Measurements from ENCODE around the gene SLC16A1.

The SLC16A1 gene

DNA sequence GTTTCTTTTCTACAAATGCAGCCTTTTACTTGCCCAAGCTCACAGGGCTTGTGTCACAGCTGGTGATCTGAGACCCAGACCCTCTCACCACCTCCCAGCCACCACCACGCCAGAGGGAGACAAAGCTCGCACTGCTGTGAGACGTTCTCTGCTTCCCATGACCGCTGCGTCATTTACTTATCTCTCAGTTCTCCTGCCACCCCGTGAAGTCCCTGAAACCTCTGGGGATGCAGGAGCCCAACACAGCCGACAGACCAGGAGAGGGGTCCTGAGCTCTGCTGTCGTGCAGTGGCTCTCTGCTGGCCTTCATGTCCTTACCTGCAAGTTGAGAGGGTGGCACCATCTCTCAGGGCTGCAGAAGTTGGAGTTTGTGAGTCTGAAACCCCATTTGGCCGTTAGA, 77.7 kb downstream of the SLC16A1 start:
- no peak for DNase-seq

DNA sequence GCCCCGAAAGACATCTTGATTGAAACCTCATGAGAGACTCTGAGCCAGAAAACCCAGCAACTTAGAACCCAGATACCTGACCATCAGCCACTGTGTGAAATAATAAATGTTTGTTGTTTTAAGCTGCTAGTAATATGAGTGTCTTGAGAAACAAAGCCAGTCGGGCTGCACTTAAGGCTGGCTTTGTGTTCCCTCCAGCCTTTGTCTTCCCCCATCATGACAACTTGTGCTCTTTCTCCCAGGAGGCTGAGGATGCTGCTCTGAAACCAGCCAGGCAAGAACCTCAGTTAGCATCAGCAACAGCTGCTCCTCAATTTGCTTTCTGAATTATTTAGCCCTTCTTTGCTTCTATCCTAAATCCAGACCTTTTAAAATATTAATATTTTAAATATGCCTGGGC, 78.2 kb downstream of the SLC16A1 start:
- no peak for DNase-seq

DNA sequence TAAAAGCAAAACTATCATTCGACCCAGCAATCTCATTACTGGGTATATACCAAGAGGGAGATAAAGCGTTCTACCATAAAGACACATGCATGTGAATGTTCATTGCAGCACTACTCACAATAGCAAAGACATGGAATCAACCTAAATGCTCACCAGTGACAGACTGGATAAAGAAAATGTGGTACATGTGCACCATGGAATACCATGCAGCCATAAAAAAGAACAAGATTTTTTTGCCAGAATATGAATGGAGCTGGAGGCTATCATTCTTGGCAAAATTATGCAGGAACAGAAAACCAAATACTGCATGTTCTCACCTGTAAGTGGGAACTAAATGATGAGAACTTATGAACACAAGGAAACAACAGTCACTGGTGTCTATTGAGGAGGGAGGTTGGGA, 79.7 kb downstream of the SLC16A1 start:
- DNase-seq: no peak

DNA sequence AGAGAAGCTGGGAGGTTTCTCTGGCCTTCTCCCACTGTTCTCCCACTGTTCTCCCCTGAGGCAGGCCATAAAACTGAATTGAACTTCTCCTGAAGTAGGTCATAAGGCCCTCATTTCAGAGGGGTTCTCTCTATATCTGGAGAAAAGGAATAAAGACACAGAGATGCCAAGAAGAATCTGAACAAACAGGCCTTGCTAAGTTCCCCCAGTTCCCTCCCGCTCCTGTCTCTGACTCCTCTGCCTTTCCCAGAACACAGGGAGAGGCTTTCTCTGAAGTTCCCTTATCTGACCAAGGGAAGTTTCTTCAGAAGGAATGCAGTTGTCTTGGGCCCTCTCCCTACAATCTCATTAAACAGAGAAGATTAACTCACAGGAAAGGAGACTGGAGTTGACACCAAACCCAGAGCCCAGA, 83.4 kb downstream of the SLC16A1 start:
- DNase-seq: no peak

DNA sequence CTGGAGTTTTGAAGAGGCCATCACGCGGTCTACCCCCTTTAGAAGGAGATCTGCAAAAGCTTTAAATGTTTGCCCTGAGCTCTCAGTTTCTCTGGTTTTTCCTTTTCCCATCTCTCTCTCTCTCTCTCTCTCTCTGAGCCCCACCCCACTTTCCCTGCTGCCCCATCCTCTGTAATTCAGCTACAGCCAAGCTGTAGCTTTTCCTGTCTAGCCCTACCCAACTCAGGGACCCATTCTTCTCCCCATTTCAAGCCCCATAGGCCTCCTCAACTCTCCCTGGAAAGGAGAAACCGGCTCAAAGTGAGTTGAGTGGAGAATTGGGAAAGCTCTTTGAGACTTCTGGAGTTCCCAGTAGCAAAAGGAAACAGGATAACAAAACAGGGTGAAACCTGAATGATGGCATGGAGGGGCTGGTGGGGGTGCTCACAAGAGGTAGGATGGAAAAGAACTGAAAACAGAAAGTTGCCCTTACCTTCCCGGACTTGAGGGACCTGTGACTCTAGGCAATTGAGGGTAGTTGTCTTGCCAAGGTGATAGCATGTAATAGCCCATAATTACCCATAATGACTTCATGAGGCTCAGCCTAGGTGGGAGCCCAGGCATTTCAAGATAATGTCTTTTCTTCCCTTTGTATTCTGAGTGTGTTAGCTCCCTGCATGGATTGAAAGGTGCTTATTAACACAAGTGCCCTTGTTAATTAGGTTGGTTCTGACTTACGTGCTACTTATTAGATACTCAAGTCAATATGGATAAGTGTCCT, 84.9 kb downstream of the SLC16A1 start:
- DNase-seq: no peak

DNA sequence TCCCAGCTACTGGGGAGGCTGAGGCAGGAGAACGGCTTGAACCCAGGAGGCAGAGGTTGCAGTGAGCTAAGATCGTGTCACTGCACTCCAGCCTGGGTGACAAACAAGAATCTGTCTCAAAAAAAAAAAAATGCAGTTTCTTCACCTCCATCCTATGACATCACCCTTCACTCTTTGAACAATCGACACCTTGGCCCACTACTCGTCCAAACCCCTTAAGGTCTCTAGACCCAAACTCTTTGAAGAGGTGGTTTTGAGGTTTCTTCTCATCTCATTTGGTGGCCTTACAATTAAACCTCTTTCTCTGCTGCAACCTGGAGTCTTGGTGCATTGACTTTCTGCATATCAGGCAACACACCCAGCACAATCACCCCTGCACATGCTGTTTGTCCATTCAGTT, 86.1 kb downstream of the SLC16A1 start:
- DNase-seq: no peak

DNA sequence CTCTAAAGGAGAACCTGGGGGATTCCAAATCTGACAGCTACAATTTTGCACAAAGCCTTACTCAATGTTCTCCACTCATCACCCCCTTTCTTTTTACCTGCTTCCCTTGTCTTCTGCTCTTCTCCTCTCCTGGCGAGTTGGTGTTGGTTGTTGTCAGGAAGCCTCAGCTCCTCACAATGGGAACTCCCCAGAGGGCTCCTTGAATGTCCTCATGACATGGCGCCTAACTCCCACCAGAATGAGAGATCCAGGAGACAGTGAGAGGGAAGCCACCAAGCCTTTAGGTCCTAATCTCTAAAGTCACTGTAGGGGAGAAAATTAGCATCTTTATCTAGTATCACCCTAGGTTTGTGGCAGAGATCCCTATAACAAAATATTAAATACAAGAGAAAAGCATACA, 87.8 kb downstream of the SLC16A1 start:
- DNase-seq: no peak

DNA sequence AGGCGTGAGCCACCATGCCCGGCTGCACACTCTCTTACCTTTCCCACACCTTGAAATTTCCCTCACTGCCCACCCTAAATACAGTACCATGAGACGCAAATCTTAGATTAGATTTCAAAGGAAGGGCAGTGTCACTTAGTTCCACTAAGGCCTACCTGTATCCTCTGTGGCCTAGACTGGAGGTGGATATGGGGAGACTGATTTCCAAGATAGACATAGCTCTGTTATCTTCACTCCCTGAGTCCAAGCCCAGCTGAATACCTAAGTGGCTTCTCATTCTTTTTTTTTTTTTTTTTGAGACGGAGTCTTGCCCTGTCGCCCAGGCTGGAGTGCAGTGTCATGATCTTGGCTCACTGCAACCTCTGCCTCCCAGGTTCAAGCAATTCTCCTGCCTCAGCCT, 89.0 kb downstream of the SLC16A1 start:
- DNase-seq: no peak

DNA sequence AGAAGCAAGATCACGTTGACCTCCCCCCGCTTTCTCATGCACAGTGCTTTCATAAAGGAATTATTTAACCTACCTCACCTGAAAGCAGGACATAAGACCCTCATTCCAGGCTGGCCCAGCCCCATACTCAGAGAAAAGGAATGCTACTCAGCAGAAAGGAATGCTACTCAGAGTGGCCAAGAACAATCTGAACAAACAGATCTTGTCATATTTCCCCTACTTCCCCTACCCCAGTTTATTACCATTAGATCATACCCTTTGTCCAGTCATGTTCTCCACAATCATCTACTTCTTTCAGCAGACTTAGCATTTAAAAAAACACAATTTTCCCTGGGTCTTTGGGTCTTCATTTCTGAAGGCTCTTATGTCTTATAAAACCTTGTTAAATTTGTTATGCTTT, 89.8 kb downstream of the SLC16A1 start:
- no peak for DNase-seq

DNA sequence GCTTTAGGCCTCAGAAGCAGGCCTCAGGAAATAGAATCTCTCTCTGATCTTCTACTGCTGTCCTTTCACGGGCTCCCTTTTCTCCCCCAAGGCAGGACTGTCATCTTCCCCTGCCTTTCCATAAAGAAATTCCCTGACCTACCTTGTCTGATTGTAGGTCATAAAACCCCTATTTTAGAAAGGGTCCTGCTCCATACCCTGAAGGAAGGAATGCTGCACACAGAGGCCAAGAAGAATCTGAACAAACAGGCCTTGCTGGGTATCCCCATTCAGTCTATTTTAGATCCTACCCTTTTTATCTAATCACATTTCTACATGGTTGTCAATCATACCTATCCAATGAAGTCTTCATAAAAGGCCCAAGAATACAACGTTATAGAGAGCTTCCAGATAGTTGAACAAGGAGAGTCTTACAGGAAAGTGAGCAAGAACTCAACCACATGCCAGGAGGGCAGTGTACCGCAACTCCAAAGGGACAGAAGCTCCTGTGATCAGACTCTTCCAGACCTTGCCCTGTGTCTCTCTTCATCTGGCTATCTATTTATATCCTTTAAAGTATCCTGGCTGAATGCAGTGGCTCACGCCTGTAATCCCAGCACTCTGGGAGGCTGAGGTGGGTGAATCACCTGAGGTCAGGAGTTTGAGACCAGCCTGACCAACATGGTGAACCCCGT, 93.1 kb downstream of the SLC16A1 start:
- DNase-seq: no peak

Data from T1000 (cell line).